Neural cell (in vitro differentiated cells): Measurements from ENCODE around the gene LDLRAD3.

Source experiments
- CTCF ChIP-seq: fragments of 450-650 bp; IDR thresholded peaks from 2 replicates; pipeline ENCODE4 v1.5.1; 2014; ENCODE audit warnings: antibody characterized with exemption, mild to moderate bottlenecking, moderate library complexity; ENCODE audit not compliant: poor library complexity, severe bottlenecking
- EP300 ChIP-seq: fragments of 450-650 bp; conservative IDR thresholded peaks from 2 replicates; pipeline ENCODE4 v1.6.1; 2014; ENCODE audit warnings: antibody characterized with exemption, mild to moderate bottlenecking, moderate library complexity; ENCODE audit not compliant: poor library complexity, severe bottlenecking
- EZH2 ChIP-seq: fragments of 200-600, 300-800 bp; shearing (Covaris generic), sonication (generic); IDR thresholded peaks from 2 replicates; pipeline ENCODE4 v1.6.1; 2014; ENCODE audit warnings: antibody characterized with exemption, low read length, borderline replicate concordance, mild to moderate bottlenecking; ENCODE audit not compliant: insufficient read depth, poor library complexity, severe bottlenecking
- MXI1 ChIP-seq: fragments of 450-650 bp; conservative IDR thresholded peaks from 2 replicates; pipeline ENCODE4 v1.6.1; 2014; ENCODE audit warnings: antibody characterized with exemption, mild to moderate bottlenecking; ENCODE audit not compliant: poor library complexity, severe bottlenecking
- POLR2AphosphoS5 ChIP-seq: IDR thresholded peaks from 2 replicates; pipeline ENCODE4 v1.6.1; 2012
- RAD21 ChIP-seq: fragments of 450-650 bp; conservative IDR thresholded peaks from 2 replicates; pipeline ENCODE4 v1.6.1; 2014; ENCODE audit warnings: antibody characterized with exemption, mild to moderate bottlenecking, moderate library complexity
- SMC3 ChIP-seq: fragments of 450-650 bp; conservative IDR thresholded peaks from 2 replicates; pipeline ENCODE4 v1.6.1; 2014; ENCODE audit warnings: antibody characterized with exemption, mild to moderate bottlenecking, moderate library complexity; ENCODE audit not compliant: poor library complexity
- TAF1 ChIP-seq: IDR thresholded peaks from 2 replicates; pipeline ENCODE4 v1.6.1; 2012; ENCODE audit warnings: low read depth
- TF ChIP-seq, protein P1 (sequence below): IDR thresholded peaks from 2 replicates; pipeline ENCODE4 v1.6.1; 2012; ENCODE audit warnings: borderline replicate concordance

DNA sequence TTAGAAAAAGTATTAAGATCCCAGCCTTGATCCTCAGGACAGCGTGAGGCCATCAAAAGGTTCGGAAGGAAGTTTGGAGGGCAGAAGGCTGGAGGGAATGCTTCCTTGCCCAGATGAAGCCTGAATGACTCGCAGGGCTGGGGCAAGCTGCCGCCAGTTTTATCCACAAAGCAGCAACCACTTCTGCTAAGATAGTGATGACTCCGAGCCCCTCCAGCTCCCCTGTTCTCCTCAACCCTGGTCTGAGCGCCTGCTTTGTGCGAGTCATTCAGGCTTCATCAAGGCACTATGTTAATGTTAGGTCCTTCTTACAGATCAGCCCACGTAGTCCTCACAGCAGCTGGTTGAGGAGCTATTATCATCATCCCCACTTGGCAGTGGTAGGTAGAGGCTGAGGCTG, 186.5 kb downstream of the LDLRAD3 start:
- TF ChIP-seq CTCF (no peak), EP300 (no peak), EZH2 (no peak), RAD21 (no peak), TAF1 (no peak), POLR2AphosphoS5 (no peak), SMC3 (no peak), MXI1 (no peak)
- TF ChIP-seq, protein P1, sequence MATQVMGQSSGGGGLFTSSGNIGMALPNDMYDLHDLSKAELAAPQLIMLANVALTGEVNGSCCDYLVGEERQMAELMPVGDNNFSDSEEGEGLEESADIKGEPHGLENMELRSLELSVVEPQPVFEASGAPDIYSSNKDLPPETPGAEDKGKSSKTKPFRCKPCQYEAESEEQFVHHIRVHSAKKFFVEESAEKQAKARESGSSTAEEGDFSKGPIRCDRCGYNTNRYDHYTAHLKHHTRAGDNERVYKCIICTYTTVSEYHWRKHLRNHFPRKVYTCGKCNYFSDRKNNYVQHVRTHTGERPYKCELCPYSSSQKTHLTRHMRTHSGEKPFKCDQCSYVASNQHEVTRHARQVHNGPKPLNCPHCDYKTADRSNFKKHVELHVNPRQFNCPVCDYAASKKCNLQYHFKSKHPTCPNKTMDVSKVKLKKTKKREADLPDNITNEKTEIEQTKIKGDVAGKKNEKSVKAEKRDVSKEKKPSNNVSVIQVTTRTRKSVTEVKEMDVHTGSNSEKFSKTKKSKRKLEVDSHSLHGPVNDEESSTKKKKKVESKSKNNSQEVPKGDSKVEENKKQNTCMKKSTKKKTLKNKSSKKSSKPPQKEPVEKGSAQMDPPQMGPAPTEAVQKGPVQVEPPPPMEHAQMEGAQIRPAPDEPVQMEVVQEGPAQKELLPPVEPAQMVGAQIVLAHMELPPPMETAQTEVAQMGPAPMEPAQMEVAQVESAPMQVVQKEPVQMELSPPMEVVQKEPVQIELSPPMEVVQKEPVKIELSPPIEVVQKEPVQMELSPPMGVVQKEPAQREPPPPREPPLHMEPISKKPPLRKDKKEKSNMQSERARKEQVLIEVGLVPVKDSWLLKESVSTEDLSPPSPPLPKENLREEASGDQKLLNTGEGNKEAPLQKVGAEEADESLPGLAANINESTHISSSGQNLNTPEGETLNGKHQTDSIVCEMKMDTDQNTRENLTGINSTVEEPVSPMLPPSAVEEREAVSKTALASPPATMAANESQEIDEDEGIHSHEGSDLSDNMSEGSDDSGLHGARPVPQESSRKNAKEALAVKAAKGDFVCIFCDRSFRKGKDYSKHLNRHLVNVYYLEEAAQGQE = no peak
